ENCODE results near the gene XPA. TPM values are rescaled to one million over a fixed set of nuclear protein-coding genes. Genes with fewer than 3 reads are reported as not detected.

Gene XPA
- total and polyA plus RNA-seq, 10 of the 15 experiments (the other 5 are each of a cell fraction or from before 2014, with no cell fraction given) = 6.2 to 19.9 (median 12.3) TPM

GRCh38 chr9:97717866-97718265 lies 20.7 kb upstream of the XPA start:
- FAIRE-seq = no peak
- no peaks in the 10 kb centered on the region for H3K79me2 ChIP-seq (ENCODE audit: control insufficient read depth, insufficient read depth, low read length)
- no peak overlapping the region for H2AFZ ChIP-seq (ENCODE audit: control insufficient read depth, low read depth, low read length)
- no peaks in the 10 kb centered on the region for H3K36me3 ChIP-seq (ENCODE audit: control insufficient read depth in 2 of 2, insufficient read depth in 2 of 2, low read length in 1 of 2)
- peaks cover 0 to 6% of the 10 kb centered on the region in 2 experiments; a peak in 2 of 4 replicates for H3K27me3 ChIP-seq (replicated peaks in 1 of 2; ENCODE audit: control insufficient read depth in 2 of 2, insufficient read depth in 2 of 2, low read length in 1 of 2)
- ChIA-PET POLR2A (no interaction called here), RAD21 (ENCODE audit: unreplicated experiment) (no interaction called here), SMC1A (ENCODE audit: uncharacterized antibody, unreplicated experiment) (interaction anchor here (0.7 to 1.5 kb wide), 5 partner anchors 12 to 27 kb away, joined by 3 to 4 read pairs (median 3); no protein-coding TSS in a partner anchor), CTCF (interaction anchor here (1.2 to 1.3 kb wide), 2 partner anchors 175 to 183 kb away, joined by 4 read pairs; no protein-coding TSS in a partner anchor)
- no peaks in the 10 kb centered on the region for H3K9me3 ChIP-seq (replicated peaks; ENCODE audit: control insufficient read depth, insufficient read depth, low read length)
- H3K27ac ChIP-seq (ENCODE audit: control insufficient read depth, insufficient read depth) = no peak overlapping the region
- ATAC-seq = no peak
- no peak overlapping the region for H3K9ac ChIP-seq (ENCODE audit: control insufficient read depth, insufficient read depth, low read length)
- intact Hi-C loops (cut with micrococcal nuclease; ENCODE audit: unreplicated experiment) (loop anchor here (10.0 kb wide), 1 partner anchor 547 kb away; no protein-coding TSS in a partner anchor), in situ Hi-C loops (cut with MboI) (no loop called here)
- H3K4me2 ChIP-seq (ENCODE audit: control insufficient read depth, insufficient read depth) = no peak overlapping the region
- H3K4me1 ChIP-seq (ENCODE audit: control insufficient read depth, insufficient read depth, low read length) = peaks cover 5% of the 10 kb centered on the region; the same call in 1 of the 2 replicates
- no TSS peak for BruUV-seq (replicated peaks)
- TF ChIP-seq NR2C1 (IDR thresholded peaks at IDR 0.05) = no peak
- no peak for TF ChIP-seq SP1 (IDR thresholded peaks at IDR 0.05; ENCODE audit: low read depth, low read length)
- TF ChIP-seq TCF7 (IDR thresholded peaks at IDR 0.05; ENCODE audit: borderline replicate concordance) = no peak
- TF ChIP-seq SREBF2 (IDR thresholded peaks at IDR 0.05; ENCODE audit: low read length) = no peak
- no peak for TF ChIP-seq JUND (IDR thresholded peaks at IDR 0.05; ENCODE audit: low read depth, low read length)
- TF ChIP-seq TAF1 (IDR thresholded peaks at IDR 0.05; ENCODE audit: borderline replicate concordance, low read depth, low read length) = no peak
- no peak for TF ChIP-seq GATAD2B (conservative IDR thresholded peaks at IDR 0.05; ENCODE audit: low read depth)
- TF ChIP-seq MEF2A (IDR thresholded peaks at IDR 0.05; ENCODE audit: insufficient read depth, low read depth, low read length) = no peak
- TF ChIP-seq ZNF207 (IDR thresholded peaks at IDR 0.05; ENCODE audit: borderline replicate concordance) = no peak
- no peak for TF ChIP-seq SMC3 (IDR thresholded peaks at IDR 0.05; ENCODE audit: borderline replicate concordance, low read length)
- no peak for TF ChIP-seq ZBTB11 (CRISPR knock-in tag; IDR thresholded peaks at IDR 0.05)
- no peak for TF ChIP-seq EGR1 (IDR thresholded peaks at IDR 0.05; ENCODE audit: borderline replicate concordance in 1 of 2, low read depth in 2 of 2, low read length in 2 of 2)
- TF ChIP-seq RFX5 (IDR thresholded peaks at IDR 0.05; ENCODE audit: low read depth, low read length) = no peak
- TF ChIP-seq WRNIP1 (IDR thresholded peaks at IDR 0.05; ENCODE audit: borderline replicate concordance, low read depth, low read length) = no peak
- TF ChIP-seq SPI1 (IDR thresholded peaks at IDR 0.05; ENCODE audit: borderline replicate concordance, insufficient read depth, low read depth, low read length) = no peak
- no peak for TF ChIP-seq NFIC (IDR thresholded peaks at IDR 0.05; ENCODE audit: low read depth, low read length)
- TF ChIP-seq RAD51 (IDR thresholded peaks at IDR 0.05) = no peak
- 26% methylated on average over 3 of the region's 3 CpGs for WGBS (ENCODE audit: insufficient coverage, insufficient replicate concordance, low lambda C conversion rate, missing lambda C conversion rate)
- H4K20me1 ChIP-seq (ENCODE audit: control insufficient read depth, insufficient read depth) = no peaks in the 10 kb centered on the region
- H3K4me3 ChIP-seq = no peak overlapping the region
- DNase-seq (ENCODE audit: low read depth, low spot score) = no peak

Measured in GM12878 (cell line).